Measurements from ENCODE around the gene OR52K1.
"Not testable (repeated sequence)": the region's sequence is repeated elsewhere in the genome, so short reads cannot be mapped to it uniquely, and the experiment has no call there.

OR52K1 gene

DNA sequence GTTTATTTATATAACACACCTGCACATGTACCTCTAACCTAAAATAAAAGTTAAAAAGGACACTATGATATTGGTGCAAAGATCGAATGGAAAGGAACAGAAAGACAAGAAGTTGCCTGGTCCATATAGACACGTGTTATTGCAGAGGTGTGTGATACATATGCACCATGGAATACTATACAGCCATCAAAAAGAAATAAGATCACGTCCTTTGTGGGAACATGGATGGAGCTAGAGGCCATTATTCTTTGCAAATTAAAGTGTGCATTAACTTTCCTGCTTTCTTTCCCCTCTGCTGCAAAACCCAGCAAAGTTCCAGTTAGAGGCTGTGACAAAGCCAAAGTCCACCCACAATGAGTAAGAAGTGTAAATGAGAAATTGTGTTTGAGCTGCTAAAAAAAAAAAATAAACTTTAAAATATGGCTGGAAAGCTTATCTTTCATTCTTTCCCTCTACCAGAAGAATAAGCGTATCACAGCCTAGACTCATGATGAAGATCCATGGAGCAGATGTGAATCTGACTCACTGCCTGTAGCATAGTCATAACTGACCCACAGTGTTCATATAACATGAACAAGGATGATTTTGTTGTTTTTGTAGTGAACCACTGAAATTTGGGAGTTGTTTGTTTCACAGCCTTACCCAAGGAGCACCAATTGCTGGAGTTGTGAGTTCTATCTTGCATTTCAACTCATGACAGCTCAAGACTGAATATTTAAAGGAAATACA, 9.6 kb downstream of the OR52K1 start:
- no peak for DNase-seq

DNA sequence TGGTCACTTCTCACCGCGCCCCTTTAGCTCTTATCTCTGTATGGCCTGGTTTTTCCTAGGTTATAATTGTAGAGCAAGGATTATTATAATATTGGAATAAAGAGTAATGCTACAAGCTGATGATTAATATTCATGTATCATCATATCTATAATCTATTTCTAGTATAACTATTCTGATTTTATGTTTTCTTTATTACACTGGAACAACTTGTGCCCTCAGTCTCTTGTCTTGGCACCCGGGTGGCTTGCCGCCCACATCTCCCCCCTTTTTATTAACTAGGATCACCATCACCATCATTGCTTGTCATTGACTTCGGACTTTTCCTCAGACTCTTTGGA, 11.0 kb downstream of the OR52K1 start:
- DNase-seq = no peak

DNA sequence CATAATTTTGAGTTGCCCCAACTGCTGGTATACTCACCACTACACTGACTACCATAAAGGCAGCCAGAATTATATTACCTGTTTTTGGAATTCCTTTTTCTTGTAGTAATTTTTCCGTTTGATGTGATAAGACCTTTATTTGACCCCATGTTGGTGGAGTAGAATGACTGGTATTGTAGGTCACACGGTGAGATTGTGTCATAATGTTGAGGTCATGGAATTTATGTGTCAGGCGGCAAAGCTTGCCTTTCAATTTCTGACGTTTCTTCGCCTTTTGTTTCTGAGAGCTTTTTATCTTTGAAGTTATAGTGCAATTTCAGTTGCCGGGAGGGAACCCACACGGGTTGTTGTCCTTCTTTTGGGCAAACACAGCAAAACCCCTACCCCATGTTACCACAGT, 13.0 kb downstream of the OR52K1 start:
- no peak for DNase-seq

DNA sequence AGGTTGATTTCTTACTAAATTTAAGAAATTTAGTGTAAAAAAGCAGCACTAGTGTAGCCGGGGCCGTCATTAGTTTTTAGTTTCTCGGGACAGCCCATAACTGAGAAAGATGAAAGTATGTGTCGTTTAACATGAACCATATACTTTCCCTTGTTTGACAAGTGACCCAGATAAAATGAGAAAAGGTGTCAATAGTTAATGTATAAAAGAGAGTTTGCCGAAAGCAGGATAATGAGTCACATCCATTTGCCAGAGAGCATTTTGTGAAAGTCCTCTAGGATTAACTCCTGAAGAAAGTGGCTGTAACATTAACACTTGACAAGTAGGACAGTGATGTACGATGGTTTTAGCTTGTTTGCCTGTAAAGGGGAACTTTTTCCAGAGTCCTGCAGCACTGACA, 13.5 kb downstream of the OR52K1 start:
- DNase-seq = no peak

DNA sequence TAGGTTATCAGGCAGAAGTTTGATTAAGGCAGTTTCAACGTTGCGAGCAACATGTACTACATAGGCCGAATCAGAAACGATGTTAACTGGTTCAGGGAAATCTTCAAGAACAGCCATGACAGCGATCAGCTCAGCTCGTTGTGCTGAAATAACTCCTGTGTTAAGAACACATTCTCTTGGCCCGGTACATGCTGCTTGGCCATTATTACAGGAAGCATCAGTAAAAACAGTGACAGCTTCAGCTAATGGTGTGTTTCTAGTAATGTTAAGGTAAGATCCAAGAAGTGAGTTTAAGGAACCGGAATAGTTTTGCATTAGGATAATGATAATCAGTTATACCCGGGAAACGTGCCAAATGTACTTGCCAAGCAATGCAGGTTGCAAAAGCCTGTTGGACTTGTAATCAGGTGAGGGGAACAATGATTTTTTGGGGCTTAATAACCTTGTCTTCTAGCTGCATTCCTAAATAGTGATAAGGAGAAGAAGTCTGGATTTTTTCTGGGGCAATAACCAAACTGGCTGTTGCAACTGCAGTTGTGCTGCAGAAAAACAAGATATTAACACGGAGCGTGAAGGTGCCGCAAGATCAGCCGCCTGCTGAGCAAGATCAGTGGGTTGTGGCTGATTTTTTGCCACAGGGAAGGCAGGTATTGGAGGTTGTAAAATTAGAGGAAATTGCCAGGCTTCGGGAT, 14.3 kb downstream of the OR52K1 start:
- no peak for DNase-seq

DNA sequence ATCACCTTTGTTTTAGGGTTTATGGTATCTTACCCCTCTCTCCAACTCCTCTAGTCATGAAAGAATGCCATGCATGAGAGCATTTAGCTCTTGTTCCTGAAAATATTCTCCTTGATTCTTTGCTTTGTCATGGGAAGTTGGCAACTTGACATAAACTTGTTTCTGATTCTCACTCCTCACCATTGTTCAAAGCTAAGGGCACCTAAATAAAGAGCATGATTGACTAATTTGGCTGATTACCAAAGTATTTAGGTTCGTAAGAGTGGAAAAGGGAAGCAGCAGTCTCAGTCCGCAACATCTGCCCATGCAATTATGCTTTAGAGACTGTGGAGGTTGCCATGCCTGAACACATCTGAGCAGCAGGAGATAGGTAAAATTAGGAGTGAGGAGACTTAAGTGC, 26.4 kb downstream of the OR52K1 start:
- no peak for DNase-seq

DNA sequence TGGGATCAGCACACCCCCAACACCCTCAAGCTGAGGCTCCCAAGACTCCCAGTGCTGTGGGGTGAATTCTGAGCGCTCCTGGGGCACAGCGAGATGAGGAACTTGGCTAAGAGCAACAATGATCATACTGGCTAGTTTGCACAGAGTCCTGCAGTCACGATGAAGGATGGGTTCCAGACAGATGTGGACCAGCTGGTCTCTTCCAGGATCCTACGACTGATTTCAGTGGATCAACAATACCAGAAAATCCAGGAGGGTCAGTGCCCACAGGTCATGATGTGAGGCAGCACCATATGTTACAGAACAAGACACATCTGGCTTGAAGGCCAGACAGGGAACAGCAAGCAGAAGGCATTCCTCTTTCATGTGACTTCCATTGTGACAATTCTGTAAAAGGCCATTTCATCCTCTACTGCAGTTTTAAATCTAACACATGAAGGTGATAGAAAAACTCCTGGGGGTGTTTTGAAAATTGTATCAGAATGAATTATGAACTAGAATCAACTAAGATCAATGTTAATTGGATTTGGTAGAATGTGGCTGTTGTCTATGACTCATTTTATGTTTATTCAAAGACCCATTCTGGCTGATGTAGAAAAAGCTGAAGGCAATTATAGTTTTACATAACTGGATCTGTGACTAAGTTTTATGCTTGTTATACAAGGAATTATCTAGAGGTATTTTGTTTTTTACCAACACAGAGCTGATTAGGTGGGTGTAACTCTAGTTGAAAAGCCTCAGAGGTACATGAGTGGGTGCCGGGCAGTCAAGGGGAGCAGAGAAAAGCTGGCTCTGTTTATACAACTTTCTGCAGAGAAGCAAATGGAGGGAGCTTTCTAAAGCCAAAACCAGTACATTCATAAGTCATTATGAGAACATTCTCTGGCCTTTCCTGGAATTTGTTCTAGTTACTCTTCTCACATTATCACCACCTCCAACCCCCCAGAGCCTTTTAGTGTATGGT, 29.1 kb downstream of the OR52K1 start:
- peak in 1 of 2 donors; percentile 34 for DNase-seq

DNA sequence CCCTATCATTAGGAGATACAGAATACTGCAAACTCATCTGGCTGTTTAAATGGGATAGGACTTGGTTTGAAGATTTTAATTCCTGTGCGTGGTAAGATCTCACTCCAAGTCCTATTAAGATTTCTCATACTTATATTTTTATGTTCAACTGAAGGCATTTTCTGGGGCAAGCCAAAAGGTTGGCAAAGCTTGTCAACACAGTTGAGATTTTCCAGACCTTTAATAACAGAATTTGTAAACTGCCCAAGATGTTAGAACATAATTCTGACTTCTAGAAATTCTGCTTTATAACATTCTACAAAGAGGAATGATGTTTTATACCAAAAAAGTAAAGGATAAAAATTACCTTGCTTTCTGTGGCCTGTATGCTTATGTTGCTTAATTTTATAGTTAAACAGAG, 31.8 kb downstream of the OR52K1 start:
- no peak for DNase-seq

DNA sequence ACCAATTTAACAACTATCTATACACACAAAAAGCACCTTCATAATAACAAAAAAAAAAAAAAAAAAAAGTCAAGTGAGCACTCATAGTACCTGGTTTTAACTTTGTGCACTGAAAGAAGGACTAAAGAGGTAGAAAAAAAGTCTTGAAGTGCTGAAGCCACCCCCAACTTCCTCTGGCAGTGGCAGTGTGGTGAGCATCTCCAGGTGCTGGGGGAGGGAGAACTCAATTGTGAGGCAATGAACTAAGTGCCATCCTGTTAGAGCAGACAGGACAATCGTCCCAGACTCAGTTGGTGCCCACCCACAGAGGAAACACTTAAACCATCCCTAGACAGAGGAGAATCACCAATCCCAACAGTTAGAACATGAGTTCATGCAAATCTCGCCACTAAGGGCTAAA, 39.9 kb downstream of the OR52K1 start:
- no peak for DNase-seq

DNA sequence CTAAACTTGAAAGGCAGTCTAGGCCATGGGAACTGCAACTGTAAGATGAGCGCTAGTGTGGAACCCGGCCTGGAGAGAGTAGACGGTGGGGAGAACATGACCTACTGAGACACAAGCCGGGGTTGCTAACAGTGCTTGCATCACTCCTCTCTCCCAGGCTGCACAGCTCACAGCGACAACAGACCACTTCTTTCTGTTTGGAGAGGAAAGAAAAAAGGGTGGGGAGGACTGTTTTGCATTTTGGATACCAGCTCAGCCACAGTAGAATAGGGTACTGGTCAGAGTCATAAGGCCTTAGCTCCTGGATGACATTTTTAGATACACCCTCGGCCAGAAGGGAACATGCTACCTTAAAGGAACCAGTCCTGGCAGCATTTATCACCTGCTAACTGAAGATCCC, 40.3 kb downstream of the OR52K1 start:
- DNase-seq = no peak

DNA sequence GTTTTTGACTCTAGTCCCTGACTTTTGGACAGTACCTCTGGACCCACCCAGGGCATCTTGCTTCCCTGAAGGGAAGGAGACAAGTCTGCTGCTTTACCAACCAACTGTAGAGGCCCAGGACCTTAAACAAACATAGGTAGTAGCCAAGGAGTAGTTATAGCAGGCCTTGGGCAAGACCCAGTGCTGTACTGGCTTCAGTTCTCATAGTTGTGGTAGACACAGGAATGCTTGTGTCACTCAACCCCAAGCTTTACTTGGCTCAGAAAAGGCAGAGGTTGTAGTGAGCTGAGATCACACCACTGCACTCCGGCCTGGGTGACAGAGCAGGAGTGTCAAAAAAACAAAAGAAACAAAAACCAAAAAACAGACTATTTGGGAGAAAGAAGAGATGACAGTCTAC, 41.2 kb downstream of the OR52K1 start:
- DNase-seq = no peak

DNA sequence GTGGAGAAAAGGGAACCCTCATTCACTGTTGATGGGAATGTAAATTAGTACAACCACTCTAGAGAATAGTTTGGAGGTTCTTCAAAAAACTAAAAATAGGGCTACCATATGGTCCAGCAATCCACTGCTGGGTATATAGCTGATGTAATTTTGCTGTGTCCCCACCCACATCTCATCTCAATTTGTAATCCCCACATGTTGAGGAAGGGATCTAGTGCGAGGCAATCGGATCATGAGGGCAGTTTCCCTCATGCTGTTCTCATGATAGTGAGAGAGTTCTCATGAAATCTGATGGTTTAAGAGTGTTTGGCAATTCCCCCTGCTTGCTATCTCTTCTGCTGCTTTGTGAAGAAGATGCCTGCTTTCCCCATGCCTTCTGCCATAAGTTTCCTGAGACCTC, 45.5 kb downstream of the OR52K1 start:
- no peak for DNase-seq

DNA sequence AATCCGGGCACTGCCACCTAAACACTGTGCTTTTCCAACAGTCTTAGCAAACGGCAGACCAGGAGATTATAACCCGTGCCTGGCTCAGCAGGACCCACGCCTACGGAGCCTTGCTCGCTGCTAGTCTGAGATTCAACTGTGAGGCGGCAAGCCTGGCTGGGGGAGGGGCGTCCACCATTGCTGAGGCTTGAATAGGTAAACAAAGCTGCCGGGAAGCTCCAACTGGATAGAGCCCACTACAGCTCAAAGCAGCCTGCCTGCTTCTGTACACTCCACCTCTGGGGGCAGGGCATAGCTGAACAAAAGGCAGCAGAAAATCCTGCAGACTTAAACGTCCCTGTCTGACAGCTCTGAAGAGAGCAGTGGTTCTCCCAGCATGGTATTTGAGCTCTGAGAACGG, 49.2 kb downstream of the OR52K1 start:
- not testable (repeated sequence) for DNase-seq

DNA sequence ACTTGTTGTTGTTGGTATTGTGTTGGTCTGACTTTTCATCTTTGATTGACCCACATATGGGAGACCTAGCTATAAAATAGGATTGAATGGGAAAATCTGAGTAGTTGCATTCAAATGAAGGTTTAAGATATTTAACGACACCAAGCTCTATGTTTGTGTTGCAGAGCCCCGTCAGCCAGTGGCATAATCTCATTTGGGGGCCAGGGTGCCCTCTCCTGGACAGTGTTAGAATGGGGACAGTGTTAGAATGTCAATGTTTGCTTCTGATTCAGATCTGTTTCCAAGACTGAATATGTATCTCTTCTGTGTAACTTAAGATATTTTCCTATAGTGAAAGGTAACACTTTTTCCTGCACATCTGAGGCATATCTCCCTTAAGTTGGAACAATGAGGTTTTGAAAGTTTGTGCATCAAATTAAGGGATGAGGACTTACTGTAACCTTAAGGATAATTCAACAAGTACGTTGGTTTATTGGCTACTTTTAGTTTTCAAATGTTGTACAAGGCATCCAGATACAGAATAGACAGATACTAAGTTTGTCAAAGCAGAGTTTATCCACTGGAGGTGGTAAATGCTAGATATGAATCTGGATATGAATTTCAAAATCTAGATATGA, 57.3 kb downstream of the OR52K1 start:
- DNase-seq = peak; percentile 0 to 34

DNA sequence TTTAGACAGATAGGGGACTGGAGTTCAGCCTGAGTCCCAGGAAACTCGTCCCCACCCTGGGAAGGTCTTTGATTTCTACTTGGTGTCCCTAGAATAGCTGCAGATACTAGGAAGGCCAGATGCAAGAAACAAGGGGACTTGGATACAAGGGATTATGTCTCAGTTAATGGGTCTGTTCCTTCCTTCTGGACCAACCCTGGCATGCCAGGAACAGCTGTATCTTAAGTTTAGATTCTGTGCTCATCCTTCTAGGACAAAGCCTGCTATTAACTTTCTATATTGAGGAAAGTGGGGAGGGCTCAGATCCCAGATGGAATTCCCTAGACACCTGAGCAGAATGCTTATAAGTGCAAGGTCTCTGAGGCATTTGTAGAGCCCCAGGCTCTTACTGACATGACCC, 58.6 kb downstream of the OR52K1 start:
- no peak for DNase-seq
